Measurements from ENCODE around the gene SLC12A8.

Gene SLC12A8

GRCh38 chr3:125154800-125155269 lies 57.7 kb downstream of the SLC12A8 start:
- no peak for DNase-seq (ENCODE audit: extremely low read depth in 1 of 2, low read depth in 1 of 2)

- DNase-seq (ENCODE audit: extremely low read depth in 1 of 2, low read depth in 1 of 2): no peak
These were observed 58.4 kb downstream of the SLC12A8 start for GRCh38 chr3:125154110-125154509.

DNA sequence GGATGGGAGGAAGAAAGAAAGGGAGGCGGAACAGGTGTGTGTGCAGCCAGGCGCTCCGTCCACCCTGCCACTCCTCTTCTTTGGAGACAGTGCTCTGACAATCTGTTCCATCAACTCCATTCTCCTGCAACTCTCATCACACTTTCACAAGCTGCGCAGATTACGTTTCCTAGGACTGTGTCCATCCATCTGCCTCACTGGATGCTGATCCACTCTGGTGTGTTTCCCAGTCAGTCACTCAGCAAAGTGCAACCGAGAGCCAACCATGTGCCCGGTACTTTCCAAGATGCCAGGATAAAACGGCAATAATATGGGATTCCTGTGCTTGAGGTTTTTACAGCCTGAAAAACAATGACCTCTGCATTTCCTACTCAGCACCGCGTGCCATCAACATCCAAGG lies 59.6 kb downstream of the SLC12A8 start:
- no peak for DNase-seq (ENCODE audit: extremely low read depth in 1 of 2, low read depth in 1 of 2)

DNA sequence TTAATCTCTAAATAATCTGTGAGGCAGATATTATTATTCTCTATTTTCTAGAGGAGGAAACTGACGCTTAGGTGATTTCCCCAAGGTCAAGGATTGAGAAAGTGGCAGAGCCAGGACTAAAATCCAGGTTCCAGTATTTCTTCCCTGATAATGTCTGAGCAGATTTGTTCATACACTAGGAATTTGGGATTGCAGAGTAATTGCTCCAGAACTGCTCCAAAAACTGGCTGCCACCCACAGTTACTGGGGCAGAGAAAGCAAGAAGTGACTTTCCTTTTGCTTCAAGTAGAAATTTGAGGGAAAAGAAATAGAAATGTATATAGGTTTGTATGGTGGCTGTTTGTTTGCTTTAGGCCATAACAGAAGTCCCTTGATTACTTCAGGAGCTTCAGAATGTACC lies 60.6 kb downstream of the SLC12A8 start:
- DNase-seq (ENCODE audit: extremely low read depth in 1 of 2, low read depth in 1 of 2): no peak

DNA sequence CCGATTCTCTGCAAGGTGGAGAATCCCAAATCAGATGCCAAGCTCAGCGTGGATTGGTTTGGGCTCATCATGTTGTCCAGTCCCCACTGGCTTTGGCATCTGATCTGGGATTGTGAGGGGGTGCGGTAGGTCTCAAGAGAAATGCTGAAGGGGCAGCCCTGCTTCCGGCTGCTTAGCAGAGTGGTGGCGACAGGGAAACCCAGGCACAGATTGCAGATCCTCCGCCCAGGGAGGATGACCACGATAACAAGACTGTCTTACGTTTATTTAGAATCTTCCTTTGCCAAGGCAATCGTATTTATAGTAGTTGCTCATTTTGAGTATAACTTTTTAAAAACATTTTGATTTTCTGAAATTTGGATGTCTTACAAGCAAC lies 61.1 kb downstream of the SLC12A8 start:
- no peak for DNase-seq (ENCODE audit: extremely low read depth in 1 of 2, low read depth in 1 of 2)

GRCh38 chr3:125150525-125151441 lies 61.8 kb downstream of the SLC12A8 start:
- DNase-seq (ENCODE audit: extremely low read depth in 1 of 2, low read depth in 1 of 2): peak in 1 of 2 donors; percentile 11

DNA sequence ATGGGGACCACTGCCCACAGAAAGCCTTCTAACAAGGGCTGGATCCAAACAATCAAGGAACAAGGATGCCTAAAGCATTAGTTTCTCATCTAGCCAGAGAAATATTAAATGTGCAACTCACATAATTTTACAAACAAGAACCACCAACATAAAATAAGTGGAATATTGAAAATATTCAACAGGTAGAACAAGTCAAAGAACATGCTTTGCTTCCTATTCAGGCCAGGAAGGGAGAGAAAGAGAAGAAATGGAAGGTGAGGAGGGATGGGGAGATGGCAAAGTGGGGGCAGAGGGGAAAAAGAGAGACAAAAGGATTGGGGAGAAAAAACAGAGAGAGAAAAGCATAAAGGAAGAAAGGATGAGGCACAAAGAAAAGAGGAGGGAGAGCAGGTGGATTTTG lies 63.1 kb downstream of the SLC12A8 start:
- DNase-seq (ENCODE audit: extremely low read depth in 1 of 2, low read depth in 1 of 2): no peak

- no peak for DNase-seq (ENCODE audit: extremely low read depth in 1 of 2, low read depth in 1 of 2)
These were observed 63.7 kb downstream of the SLC12A8 start for GRCh38 chr3:125148836-125149235.

DNA sequence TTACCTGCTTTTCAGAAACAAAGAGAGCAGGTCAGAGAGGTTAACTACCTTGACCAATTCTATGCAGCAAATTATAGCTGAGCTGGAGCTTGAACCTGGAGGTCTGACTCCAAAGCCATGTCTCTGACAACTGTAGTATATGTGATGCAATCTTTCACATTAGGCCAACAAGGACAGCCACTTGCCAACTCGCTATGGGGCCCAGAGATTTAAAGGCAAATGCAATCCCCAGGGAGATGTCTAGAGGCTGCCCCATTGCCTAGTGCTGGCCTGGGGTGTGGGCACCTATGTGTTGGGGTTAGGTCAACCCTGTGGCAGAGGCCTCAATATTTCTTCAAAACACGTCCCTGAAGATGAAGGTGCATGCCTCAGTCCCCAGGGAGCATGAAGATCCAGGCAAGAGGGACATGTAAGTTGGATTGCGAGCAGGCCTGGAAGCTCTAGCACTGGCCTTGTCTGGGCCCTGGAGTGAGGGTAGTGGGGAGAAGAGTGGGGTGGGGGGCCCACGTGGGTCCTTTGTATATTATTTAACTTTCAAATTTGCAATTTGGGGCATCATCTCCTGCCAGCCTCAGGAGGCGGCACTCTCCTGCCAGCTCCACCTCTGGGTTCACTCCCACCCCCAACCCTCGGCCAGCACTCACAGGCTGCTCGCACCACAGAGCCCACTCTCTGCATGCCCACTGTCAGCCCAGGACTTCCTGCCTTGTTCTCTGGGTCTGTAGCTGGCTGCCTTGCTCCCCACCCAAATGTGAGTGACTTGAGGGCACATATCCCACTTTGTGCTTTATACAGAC lies 64.3 kb downstream of the SLC12A8 start:
- no peak for DNase-seq (ENCODE audit: extremely low read depth in 1 of 2, low read depth in 1 of 2)

- DNase-seq (ENCODE audit: extremely low read depth in 1 of 2, low read depth in 1 of 2): no peak
These were observed 65.1 kb downstream of the SLC12A8 start for GRCh38 chr3:125147491-125147820.

DNA sequence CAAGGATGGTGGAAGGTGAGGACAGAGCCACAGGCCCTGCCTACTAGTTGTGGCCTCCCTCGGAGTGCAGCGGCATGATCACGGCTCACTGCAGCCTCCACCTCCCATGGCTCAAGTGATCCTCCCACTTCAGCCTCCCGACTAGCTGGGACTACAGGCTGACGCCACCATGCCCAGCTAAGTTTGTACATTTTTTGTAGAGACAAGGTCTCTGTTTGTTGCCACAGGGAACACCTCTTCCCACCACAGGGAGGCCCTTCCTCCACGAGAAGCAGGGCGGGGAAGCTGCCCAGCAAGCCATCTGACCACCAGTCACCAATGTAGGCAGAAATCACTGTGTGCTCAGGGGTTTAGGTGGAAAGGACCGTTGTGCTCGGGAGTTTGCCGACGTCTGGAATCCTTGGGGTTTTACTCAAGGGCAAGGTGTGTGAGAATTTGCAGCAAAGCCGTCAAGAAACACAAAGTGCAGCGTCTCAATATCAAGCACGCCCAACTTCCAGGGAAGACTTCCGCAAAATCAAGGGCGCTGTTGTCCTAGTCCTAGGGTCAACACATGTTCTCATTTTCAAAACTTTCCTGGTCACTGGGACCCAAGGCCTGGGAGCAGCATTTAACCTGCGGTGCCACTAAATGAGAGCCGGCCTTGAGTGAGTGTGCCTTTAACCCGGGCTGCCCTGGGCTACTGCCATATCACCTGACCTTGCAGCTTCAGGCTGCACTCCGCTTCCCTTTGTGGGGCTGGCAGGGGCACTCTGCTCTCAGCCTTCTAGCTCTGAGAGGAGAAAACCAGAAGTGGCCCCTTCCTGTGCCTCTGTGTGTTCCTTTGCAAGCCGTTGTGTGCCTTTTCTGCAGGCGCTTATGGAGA lies 65.7 kb downstream of the SLC12A8 start:
- no peak for DNase-seq (ENCODE audit: extremely low read depth in 1 of 2, low read depth in 1 of 2)

DNA sequence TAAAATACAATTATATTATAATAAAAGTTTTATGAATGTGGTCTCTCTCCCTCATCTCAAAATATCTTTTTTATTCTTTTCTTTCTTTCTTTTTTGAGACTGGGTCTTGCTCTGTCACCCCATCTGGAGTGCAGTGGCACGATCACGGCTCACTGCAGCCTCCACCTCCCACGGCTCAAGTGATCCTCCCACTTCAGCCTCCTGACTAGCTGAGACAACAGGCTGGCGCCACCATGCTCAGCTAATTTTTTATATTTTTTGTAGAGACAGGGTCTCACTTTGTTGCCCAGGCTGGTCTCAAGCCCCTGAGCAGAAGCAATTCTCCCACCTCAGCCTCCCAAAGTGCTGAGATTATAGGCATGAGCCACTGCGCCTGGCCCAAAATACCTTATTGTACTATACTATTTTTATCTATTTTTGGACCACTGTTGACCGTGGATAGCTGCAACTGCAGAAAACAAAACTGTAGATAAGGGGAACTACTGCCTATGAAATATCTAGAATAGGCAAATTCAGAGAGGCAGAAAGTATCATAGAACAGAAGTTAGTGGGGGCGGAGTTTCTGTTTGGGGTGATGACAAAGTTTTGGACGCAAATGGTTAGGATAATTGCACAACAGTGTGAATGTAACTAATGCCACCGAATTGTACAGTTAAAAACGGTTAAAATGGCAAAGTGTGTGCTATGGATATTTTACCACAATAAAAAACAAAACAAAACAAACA lies 66.6 kb downstream of the SLC12A8 start:
- no peak for DNase-seq (ENCODE audit: extremely low read depth in 1 of 2, low read depth in 1 of 2)

DNA sequence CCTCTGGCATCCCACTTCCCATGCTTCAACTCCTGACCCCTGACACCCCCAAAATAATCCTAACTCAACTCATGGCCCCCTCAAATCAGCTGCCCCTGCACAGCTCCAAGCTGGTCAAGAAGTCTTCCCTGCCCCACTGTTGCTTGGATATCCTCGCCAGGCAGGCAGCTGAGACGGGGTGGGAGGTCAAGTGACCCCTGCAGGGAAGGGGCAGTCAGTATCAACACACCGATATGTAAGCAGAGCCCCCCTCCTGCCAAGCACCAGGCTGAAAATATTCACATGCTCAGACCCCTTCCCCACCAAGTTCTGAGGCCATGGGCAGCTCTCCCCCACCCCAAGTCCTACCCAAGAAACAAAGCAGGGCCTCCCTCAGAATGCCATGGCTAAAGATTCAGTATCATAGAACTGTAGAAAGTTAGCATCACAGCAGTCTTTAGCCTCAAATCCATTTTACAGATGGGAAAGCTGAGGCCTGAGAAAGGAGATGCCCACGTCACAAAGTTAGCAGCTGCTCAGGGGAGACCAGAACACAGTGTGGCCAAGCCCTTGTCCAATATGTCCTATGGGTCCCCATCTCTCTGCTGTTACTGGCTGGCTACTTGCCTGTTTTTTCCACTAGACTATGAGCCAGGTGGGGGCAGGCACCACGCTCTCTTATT lies 67.8 kb downstream of the SLC12A8 start:
- no peak for DNase-seq (ENCODE audit: extremely low read depth in 1 of 2, low read depth in 1 of 2)

- DNase-seq (ENCODE audit: extremely low read depth in 1 of 2, low read depth in 1 of 2): no peak
These were observed 68.4 kb downstream of the SLC12A8 start for GRCh38 chr3:125143982-125144652.

DNA sequence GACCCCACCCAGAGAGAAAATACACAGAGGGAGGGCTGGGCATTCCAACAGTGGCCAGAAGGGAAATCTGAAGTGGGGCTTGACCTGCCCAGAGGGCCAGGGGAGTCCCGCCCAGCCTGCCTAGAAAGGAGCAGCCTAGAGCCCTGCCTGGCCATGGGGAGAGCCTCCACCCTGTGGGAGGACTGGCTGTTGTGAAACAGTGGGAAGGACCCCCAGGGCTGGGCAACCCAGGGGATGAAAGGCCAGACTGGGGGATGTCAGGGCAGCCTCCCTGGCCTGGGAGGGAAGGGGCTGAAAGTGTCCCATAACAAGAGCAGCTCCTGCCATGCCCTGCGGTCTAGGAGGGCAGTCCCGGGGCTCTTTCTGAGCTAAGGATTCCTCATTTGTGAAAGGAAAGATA lies 69.0 kb downstream of the SLC12A8 start:
- DNase-seq (ENCODE audit: extremely low read depth in 1 of 2, low read depth in 1 of 2): no peak

- no peak for DNase-seq (ENCODE audit: extremely low read depth in 1 of 2, low read depth in 1 of 2)
These were observed 69.6 kb downstream of the SLC12A8 start for GRCh38 chr3:125142940-125143339.

DNA sequence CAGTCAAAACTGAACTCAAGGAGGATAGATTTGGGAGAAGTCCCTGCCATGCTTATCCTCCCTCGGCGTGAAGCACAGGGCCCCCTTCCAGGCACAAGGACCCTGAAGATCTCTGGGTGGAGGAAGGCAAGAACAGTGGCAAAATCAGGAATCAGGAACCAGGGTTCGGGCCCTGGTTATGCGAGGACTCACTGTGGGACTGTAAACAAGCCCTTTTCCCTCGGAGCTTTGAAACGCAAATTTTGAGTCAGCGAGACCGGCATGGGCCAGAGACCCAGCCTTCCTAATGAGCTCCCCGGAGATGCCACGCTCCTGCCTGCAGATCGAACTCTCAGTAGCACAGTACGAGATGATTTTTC lies 70.1 kb downstream of the SLC12A8 start:
- no peak for DNase-seq (ENCODE audit: extremely low read depth in 1 of 2, low read depth in 1 of 2)

DNA sequence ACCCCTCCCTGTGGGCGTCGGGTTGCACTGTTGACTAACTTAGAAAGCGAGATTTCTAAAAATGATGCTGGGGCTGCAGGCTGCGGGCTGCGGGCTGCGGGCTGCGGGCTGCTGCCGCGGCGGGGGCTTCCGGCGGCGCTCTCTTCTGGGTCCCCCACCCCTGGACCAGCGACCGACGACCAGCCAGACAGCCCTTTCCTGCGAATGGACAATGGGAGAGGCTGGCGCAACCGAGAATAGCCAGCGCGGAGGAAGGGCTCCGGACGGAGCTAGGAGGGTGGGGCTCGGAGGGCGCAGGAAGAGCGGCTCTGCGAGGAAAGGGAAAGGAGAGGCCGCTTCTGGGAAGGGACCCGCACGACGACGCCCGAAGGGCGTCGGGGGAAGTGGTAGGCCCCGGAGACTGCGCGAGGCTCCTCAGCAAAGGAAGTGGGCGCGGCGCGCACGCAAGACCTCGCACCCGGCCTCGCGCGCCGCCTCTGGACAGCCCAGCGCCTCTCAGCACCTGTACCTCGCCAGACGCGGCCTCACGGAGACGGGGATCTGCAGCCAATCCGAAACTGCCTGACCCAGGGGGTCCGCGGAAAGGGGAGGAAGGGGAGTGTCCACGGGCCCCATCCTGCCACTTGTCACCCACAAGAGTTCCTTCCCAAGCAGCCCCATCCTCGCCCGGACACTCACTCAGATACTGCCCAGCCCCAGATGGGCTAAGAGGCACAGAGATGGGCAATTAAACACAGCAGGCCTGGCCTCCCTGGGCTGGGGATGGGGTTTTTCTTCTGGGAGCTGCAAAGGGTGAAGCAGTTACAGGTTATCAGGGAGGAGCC lies 70.7 kb downstream of the SLC12A8 start:
- DNase-seq (ENCODE audit: extremely low read depth in 1 of 2, low read depth in 1 of 2): peak in 1 of 2 donors; percentile 45
